HFF-Myc (cell line): ENCODE data around the gene PIAS4.

Experiments
- DNase-seq: peaks from one replicate; pipeline ENCODE4 v3.0.0-alpha.2; 2011; ENCODE audit warnings: low read depth; ENCODE audit errors: extremely low read depth
- H3K4me3 ChIP-seq: replicated peaks from 2 replicates; pipeline ENCODE4 v1.5.1; 2011; ENCODE audit warnings: low read depth, mild to moderate bottlenecking, control low read depth, low read length
- CTCF ChIP-seq: IDR thresholded peaks from 2 replicates; pipeline ENCODE4 v1.5.1; 2012; ENCODE audit warnings: mild to moderate bottlenecking, low read depth, low read length, control low read depth; ENCODE audit errors: missing control alignments

The PIAS4 gene

DNA sequence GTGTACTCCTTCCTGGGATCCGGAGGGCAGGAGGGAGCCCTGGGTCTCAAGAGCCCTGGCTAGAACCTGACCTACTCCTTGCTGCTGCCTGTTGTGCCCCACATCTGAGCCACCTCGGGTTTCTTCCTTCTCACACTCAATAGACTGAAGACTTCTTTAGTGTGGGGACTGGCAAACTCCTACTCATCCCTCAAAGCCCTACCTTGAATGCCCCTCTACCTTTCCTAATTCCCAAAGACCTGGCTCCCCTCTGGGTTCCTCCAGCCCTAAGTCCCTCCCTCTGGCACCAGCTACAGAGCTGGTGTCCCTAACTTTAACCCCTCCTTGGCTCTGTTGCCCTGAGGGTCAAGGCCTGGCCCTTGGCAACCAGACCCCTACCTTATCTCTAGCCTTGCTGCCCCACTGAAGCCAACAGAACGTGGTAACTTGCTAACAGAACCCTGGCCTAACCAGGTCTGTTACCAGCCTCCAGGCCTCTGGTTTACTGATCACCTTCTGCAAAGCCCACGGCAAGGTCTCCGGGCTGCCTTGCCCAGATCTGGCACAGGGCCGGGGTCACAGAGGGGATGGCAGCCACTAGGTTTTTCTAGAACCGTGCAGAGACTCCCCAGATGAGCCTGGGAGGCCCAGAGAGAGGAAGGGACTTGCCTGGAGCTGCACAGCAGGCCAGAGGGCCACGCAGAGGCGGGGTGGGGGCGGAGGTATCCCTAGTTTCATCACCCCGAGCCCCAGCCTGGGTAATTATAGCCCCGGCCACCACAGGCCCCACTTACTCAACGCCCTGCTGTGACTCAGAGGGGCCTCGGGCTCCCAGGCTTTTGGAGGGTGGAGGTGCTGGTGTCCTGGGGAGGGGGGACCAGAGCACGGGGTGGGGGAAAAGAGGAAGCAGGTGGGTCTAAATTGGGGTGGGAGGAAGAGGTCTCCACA, 43.9 kb downstream of the PIAS4 start:
- H3K4me3 ChIP-seq, result no peak overlapping the region
- no peak for TF ChIP-seq CTCF
- no peak for DNase-seq

DNA sequence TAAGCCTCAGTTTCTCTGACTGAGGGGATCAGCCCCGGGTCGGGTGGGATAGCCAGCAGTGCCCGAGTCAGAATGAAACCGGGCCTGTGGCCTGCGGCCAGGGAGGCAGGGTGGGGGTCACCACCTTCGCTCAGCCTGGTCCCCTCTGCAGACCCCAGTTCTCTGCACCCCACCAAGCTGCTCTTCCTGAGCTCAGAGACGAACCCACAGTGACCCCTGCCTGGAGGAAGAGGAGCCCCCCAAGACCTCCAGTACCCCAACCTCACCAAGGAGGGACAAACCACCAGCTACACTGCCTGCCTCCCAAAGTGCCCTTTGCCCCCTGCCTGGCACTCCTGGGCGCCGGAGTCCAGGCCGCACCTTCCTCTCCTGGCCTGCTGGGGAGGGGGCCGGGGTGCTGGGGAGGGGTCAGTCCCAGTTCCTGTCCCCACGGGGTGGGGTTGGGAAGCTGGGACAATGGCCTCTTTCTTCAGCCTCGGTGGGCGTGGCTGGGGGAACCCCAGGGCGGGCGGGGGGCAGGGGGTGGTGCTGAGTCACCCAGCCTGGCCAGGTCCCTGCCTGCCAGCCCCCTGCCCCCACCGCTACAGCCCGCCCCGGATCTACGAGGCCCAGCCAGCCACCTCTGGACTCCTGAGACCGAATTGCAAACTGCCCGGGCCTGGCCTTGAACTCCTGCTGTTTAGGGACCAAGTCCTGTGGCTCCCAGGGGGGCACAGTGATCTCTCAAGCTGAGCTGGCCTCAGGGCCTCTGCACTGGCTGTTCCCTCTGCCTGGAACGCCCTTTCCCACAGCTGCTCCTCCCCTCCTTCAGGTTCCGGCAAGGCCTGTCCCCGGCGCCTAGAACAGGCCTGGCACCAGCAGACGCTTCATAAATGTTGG, 44.8 kb downstream of the PIAS4 start:
- DNase-seq, result no peak
- TF ChIP-seq CTCF, result no peak
- H3K4me3 ChIP-seq, result no peak overlapping the region

- H3K4me3 ChIP-seq, result no peak overlapping the region
- DNase-seq, result no peak
- TF ChIP-seq CTCF, result no peak
Observed at GRCh38 chr19:4052993-4053422, 45.5 kb downstream of the PIAS4 start.

- H3K4me3 ChIP-seq, result no peak overlapping the region
- DNase-seq, result no peak
- TF ChIP-seq CTCF, result no peak
Observed at GRCh38 chr19:4053423-4054324, 46.1 kb downstream of the PIAS4 start.

GRCh38 chr19:4054441-4055208, 47.1 kb downstream of the PIAS4 start:
- no peak for DNase-seq
- no peak overlapping the region for H3K4me3 ChIP-seq
- TF ChIP-seq CTCF, result no peak
